H1 (cell line): ENCODE measurements around the gene OCEL1. TPM values are rescaled to one million over a fixed set of nuclear protein-coding genes. Genes with fewer than 3 reads are reported as not detected.

Source experiments
- ATF3 ChIP-seq: IDR thresholded peaks from 2 replicates; pipeline ENCODE4 v1.6.1; 2011; ENCODE audit warnings: low read depth, mild to moderate bottlenecking, low read length; ENCODE audit not compliant: insufficient read depth
- CEBPB ChIP-seq: IDR thresholded peaks from 2 replicates; pipeline ENCODE4 v1.6.1; 2012; ENCODE audit warnings: low read depth, low read length
- CHD7 ChIP-seq: fragments of 300-600 bp; sonication (generic); IDR thresholded peaks from 2 replicates; pipeline ENCODE4 v1.7.1; 2012; ENCODE audit warnings: low read length, moderate library complexity, mild to moderate bottlenecking, inconsistent platforms; ENCODE audit not compliant: insufficient replicate concordance
- CTCF ChIP-seq, 3 experiments: IDR thresholded peaks; 1 replicate in 2 of 3; 2 replicates in 1 of 3; pipeline versions ENCODE4 v1.5.1 to v1.6.1; 2011; ENCODE audit warnings: low read length in 3 of 3, mild to moderate bottlenecking in 3 of 3, inconsistent platforms in 2 of 3, low read depth in 1 of 3, moderate library complexity in 1 of 3; ENCODE audit not compliant: insufficient read depth in 1 of 3; ENCODE audit errors: control extremely low read depth in 1 of 3
- HDAC2 ChIP-seq, 2 experiments: fragments of 300-600 bp in 1 of 2; sonication (generic) in 1 of 2; IDR thresholded peaks; 2 replicates each; pipeline ENCODE4 v1.6.1; 2011 to 2012; ENCODE audit warnings: low read depth in 2 of 2, low read length in 2 of 2, mild to moderate bottlenecking in 2 of 2, moderate library complexity in 2 of 2, borderline replicate concordance in 1 of 2, inconsistent platforms in 1 of 2
- SRF ChIP-seq: IDR thresholded peaks from 2 replicates; pipeline ENCODE4 v1.6.1; 2011; ENCODE audit warnings: mild to moderate bottlenecking, low read depth, low read length, moderate library complexity
- polyA plus RNA-seq, 7 experiments: library from polyadenylated mRNA; depleted of rRNA in 3 of 7; stranded (reverse) in 5 of 7; unstranded in 2 of 7; fragments of >200 nt in 5 of 7; fragments of 200-250 nt in 2 of 7; gene quantifications; 1 replicate in 5 of 7; 2 replicates in 1 of 7; 4 replicates in 1 of 7; pipeline versions ENCODE4 v1.2.1 to v1.2.3, GENCODE V29; 2011 to 2013; ENCODE audit warnings: missing spikeins in 2 of 7, mixed read lengths in 2 of 7
- total RNA-seq: library from RNA; stranded (reverse); fragmentation: NEBNext Ultra II Directional; extraction: Animal tissue kit (Norgen Biotek cat#: 25700); gene quantifications from 2 replicates; pipeline ENCODE4 v1.2.1, GENCODE V29; 2021

The OCEL1 gene
- total and polyA plus RNA-seq, 2 of the 8 experiments (the other 6 are each of a cell fraction or from before 2014, with no cell fraction given), result 13.3 to 32.6 TPM

- TF ChIP-seq CHD7, result no peak
- TF ChIP-seq CTCF (IDR thresholded peaks at IDR 0.05; ENCODE audit: control extremely low read depth in 1 of 3, insufficient read depth in 1 of 3, low read depth in 1 of 3, low read length in 3 of 3), result no peak
- no peak for TF ChIP-seq CEBPB
- TF ChIP-seq HDAC2 (IDR thresholded peaks at IDR 0.05; ENCODE audit: borderline replicate concordance in 1 of 2, low read depth in 2 of 2, low read length in 2 of 2), result 0 out of 4 replicates have a peak, but pooled peaks of 1 of the 2 experiments have one; percentile 49
- no peak for TF ChIP-seq ATF3
- TF ChIP-seq SRF, result no peak
These were observed 10.7 kb upstream of the OCEL1 start, which contains the start of gene USE1 (continued) for GRCh38 chr19:17215127-17215971.
